HG03060 (cell line): Measurements from ENCODE around the gene NR6A1.

Source experiments
- ATAC-seq: cut with Tn5 transposase; IDR thresholded peaks from one replicate; pipeline ENCODE4 v1.9.1; 2021; ENCODE audit warnings: low read depth, moderate number of reproducible peaks; ENCODE audit not compliant: unreplicated experiment

Gene NR6A1

DNA sequence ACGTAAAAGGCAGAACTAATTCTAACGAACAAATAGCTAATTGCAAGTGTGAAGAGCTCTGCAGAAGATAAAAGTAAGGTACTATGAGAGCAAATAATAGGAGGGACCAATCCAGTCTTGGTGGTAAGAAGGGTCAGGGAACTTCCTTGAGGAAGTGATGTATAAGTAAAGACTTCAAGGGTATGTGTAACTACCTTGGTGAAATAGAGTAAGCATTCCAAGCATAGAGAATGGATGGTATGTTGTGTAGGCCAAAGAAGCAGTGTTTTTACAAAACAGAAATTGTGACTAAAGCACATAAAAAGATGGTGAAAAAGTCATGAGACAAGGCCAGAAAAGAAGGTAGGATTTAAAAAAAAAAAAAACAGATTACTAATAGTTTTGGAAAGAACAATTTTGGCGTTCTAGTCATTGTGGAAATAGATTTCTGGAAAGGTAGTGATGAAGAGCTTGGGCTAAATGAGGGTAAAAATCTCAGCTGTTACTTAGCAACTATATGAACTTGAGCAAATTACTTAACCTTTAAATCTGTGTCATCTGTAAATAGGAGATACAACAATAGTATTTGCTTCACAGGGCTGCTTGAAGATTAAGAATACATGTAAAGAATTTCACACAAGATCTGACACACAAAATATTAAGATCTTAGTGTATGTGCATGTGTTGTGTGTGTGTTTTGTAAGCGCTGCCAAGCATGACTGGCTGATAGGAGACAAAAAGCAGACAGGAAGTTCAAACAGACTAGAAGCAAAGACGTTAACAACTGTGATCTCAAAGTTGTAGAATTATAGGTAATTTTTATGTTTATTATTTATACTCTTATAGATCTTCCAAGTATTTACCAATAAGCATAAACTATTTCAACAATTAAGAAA, 73.5 kb downstream of the NR6A1 start:
- ATAC-seq = no peak

GRCh38 chr9:124696101-124696500, 75.0 kb downstream of the NR6A1 start:
- no peak for ATAC-seq

- ATAC-seq = no peak
Observed at GRCh38 chr9:124695280-124695890, 75.7 kb downstream of the NR6A1 start.

DNA sequence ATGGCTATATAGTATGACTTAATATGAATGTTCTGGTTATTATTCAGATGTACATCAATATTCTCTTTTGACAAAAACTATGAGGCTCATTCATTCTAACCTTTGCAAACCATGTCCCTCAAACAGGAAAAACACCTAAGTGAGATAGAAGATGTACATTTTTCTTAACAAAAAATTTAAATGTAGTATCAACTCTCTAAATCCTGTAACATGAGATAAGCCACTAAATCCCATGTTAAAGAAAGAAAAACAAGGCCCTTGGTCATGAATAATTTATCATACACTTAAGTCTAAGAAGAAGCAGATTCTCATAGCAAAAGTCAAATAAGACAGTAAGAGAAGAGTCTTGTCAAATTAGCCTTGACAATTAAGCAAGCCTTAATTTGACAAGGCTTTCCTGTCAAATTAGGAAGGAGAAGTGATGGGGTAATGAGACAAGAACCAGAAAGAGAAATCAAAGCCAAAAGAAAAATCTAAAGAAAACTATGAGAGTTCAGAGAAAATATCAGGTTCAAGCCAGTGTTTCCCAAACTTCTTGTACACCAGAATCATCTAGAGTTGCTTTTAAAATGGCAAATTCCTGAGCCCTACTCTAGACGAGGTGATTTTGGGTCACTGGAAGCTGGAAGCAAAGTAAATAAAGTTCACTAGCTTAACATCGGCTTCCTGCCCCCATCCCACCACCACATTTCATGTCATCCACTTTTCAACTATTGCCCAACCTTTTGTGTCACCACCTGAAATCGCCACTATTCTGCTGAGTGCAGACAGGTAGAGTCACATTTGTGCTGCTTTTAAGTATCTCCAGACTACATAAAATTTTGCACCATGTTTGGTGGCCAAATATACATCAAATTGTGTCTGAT, 76.5 kb downstream of the NR6A1 start:
- ATAC-seq = no peak

DNA sequence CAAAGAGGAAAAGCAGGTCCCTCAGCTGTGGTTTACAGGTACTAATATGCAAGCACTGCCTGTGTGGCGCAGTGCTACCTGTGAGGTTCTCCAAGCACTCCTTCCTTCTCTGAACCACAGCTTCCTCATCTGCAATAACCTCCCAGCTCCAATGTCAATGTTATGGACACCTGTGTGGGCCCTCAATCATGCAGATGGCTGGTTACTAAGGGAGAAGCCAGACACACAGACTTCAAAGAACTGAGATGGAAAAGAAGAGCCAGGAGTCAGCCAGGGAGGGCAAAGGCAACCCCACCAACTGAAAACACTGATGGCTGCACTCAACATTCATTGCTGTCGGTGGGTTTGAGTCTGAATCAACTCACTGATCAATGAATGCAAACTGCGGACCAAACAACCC, 77.7 kb downstream of the NR6A1 start:
- no peak for ATAC-seq

DNA sequence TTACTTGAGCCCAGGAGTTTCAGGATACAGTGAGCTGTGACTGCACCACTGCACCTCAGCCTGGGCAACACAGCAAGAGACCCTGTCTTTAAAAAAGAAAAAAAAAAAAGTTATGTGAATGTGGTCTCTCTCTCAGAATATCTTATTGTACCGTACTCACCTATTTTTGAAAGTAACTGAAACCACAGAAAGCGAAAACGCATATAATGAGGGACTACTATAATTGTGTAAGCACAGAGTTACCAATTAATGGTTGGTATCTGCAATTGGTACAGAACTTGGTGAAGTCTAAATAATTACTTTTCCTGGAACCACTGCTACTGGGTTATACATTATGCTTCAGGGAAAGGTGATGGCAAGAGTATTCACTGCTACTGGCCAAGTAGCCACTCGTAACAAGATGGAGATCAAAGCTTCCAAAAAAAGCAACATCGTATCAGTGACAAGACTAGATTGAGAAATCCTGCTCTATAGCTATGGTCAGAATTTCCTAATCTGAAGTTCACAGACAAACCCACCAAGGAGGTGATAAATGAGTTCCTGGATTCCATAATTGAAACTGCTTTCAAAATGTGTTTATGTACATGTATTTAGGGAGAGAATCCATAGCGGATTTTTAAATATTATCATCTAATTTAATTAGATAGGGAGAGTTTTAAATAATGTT, 82.7 kb downstream of the NR6A1 start:
- no peak for ATAC-seq

DNA sequence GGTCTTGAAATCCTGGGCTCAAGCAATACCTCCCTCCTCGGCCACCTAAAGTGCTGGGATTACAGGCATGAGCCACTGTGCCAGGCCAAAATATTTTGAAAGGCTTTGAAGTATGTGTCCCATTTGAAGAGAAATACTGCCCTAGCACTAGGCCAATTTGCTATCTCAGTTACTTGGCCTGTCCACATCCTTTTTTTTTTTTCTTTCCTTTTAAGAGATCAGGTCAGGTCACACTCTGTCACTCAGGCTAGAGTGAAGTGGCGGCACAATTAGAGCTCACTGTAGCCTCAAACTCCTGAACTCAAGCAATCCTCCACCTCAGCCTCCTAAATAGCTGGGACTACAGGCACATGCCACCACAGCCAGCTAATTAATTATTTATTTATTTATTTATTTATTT, 84.2 kb downstream of the NR6A1 start:
- no peak for ATAC-seq

- ATAC-seq = no peak
Observed at GRCh38 chr9:124685217-124685616, 85.9 kb downstream of the NR6A1 start.

- ATAC-seq = no peak
Observed at GRCh38 chr9:124684169-124684568, 86.9 kb downstream of the NR6A1 start.

- no peak for ATAC-seq
Observed at GRCh38 chr9:124683043-124683442, 88.1 kb downstream of the NR6A1 start.

GRCh38 chr9:124680714-124681390, 90.3 kb downstream of the NR6A1 start:
- no peak for ATAC-seq

- ATAC-seq = no peak
Observed at GRCh38 chr9:124680049-124680448, 91.1 kb downstream of the NR6A1 start.

GRCh38 chr9:124676159-124676551, 95.0 kb downstream of the NR6A1 start:
- ATAC-seq = no peak

GRCh38 chr9:124675261-124676158, 95.6 kb downstream of the NR6A1 start:
- ATAC-seq = no peak

- no peak for ATAC-seq
Observed at GRCh38 chr9:124674651-124675050, 96.5 kb downstream of the NR6A1 start.

- ATAC-seq = no peak
Observed at GRCh38 chr9:124673063-124673462, 98.0 kb downstream of the NR6A1 start.

- ATAC-seq = no peak
Observed at GRCh38 chr9:124671861-124672260, 99.2 kb downstream of the NR6A1 start.

GRCh38 chr9:124666642-124667041, 104.5 kb downstream of the NR6A1 start:
- ATAC-seq = no peak
